ENCODE measurements around the gene USP7. TPM values are rescaled to one million over a fixed set of nuclear protein-coding genes. Genes with fewer than 3 reads are reported as not detected.
A peak's percentile ranks its signal among the peaks of the same experiment; 100 is the strongest.

The USP7 gene
- 100 to 1,000 TPM; 154 to 171 TPM for total RNA-seq

DNA sequence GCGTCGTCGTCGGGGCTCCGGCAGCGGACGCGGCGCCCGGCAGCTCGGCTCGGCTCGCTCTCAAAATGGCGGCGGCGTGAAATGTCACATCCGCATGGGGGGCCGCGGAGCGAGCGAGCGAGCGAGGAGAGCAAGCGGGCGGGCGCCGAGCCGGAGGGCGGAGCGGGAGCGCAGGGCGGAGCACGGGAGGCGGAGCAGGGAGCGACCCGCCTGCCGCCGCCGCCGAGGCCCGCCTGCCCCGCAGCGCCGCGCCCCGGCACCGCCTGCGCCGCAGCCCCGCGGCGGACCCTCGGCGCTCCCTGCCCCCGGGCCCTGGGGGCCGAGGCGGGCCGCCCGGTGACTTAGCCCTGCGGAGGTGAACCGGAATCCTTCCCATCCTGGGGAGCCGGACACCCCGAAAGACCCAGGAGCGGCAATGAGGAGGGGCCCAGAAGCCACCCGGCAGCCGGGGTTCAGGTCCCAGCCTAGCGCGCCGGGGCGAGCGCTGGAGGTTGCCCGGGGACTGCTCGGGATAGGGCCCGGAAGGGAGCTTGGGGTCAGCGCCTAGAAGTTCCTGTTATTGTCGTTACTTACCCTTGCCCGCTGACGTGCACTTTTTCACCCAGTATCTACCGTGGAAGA lies at the start of gene USP7:
Gene USP7, minus strand, starts transcription at position 86 of the 621 bp plus-strand sequence. CDS start 621 bp downstream, outside the sequence.
- Mint-ChIP-seq H3K36me3 (peaks cover 12% of the 10 kb centered on the region in 2 donors), H3K9me3 (no peaks in the 10 kb centered on the region), H3K27ac (peak within 1 kb of the TSS in 1 of 2 donors; percentile 86)
- DNase-seq (ENCODE audit: low spot score in 2 of 2) (peak; percentile 87 to 94), ATAC-seq (peak; percentile 90 to 96)

DNA sequence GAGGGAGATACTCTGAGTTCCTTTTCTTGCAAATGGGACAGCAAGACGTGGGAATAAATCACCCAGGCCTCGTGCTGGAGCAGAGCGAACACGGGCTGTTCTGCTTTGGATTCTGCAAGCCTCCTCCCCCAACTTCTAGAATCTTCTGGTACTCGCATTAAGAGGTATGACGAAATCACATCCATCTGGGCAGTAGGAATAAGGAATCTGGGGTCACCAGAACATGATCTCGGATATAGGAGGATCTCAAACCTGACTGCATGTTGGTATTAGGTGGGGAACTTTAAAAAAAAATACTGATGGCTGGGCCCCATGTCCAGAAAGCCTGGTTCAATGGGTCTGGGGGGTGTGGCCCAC lies 49.8 kb upstream of the USP7 start:
- Mint-ChIP-seq H3K36me3 (peaks cover 9 to 10% of the 10 kb centered on the region in 2 donors), H3K9me3 (peaks cover 6 to 8% of the 10 kb centered on the region in 2 donors), H3K27ac (no peak overlapping the region)
- DNase-seq (ENCODE audit: low spot score in 2 of 2): no peak
- ATAC-seq: no peak

DNA sequence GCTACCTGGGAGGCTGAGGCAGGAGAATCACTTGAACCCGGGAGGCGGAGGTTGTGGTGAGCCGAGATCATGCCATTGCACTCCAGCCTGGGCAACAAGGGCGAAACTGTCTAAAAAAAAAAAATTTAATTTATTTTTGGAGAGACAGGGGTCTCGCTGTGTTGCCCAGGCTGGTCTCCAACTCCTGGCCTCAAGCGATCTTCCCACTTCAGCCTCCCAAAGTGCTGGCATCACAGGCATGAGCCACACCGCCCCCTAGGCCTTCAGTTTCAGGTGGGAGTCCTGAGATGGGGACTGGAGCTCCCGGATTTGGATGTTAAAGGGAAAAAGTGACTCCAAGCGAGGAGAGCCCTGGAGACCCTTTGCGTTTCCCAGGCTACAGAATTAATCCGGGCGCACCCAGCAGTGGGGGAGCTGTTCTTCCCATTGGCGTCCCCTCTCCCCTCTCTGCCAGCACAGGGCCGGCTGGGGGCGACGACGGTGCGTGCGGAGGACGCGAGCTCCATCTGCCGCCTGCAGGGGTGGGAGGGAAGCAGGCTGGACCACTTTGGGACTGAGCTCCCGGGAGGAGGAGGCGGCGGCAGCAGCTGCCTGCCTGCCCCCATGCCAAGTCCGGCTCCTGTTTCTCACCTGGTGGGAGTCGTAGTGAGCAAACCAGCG lies 49.3 kb upstream of the USP7 start:
- peaks cover 9 to 10% of the 10 kb centered on the region in 2 donors for H3K36me3 Mint-ChIP-seq
- no peak overlapping the region for H3K27ac Mint-ChIP-seq
- peaks cover 6 to 8% of the 10 kb centered on the region in 2 donors for H3K9me3 Mint-ChIP-seq
- ATAC-seq: no peak
- DNase-seq (ENCODE audit: low spot score in 2 of 2): no peak

DNA sequence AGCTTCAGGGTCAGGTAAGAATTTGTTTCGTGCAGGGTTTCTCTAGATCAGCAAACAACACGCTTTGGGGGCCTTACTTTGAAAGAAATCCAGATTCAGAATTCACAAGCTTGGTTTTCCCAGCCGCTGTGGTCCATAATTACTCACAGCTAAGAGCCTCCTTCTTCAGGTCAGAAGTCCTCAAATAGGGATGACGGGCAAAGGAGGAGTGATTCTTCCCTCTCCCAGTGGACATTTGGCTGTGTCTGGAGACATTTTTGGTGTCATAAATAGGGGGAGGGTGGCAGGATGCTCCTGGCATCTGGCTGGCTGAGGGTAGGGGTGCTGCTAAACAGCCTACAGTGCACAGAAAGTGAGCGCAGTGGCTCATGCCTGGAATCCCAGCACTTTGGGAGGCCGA lies 48.6 kb upstream of the USP7 start:
- Mint-ChIP-seq H3K36me3 (peaks cover 9 to 10% of the 10 kb centered on the region in 2 donors), H3K9me3 (peaks cover 6 to 8% of the 10 kb centered on the region in 2 donors), H3K27ac (no peak overlapping the region)
- DNase-seq (ENCODE audit: low spot score in 2 of 2) (no peak), ATAC-seq (no peak)

DNA sequence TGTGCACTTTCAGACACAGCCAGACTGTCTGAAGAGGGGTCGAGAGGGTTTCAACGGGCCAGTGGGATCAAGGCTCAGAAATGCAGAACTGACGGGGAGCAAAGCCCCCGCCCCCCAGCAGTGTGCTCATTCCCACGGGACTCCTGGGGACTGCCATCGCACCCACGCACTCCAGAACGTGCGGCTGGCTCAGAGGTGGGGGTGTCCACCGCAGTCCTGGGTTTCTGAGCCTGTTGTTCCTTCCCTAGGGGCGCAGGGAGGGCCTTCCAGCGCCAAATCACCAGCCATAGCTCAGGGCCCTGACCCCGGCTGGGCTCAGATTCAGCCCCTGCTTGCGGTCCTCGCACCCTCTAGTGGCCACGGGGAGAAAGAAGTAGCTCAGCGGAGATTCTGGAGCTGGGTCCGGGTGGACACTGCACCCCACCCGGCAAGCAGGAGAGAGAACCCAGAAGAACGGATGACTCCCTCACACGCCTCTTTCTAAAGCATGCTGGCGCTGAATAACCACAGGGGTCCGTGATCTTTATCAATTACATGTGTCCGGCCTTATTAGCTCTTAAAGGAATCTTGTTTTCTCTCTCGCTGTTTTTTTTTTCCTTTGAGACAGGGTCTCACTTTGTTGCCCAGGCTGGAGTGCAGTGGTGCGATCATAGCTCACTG lies 45.0 kb upstream of the USP7 start:
- H3K9me3 Mint-ChIP-seq: no peaks in the 10 kb centered on the region
- ATAC-seq: peak; percentile 91 to 98

DNA sequence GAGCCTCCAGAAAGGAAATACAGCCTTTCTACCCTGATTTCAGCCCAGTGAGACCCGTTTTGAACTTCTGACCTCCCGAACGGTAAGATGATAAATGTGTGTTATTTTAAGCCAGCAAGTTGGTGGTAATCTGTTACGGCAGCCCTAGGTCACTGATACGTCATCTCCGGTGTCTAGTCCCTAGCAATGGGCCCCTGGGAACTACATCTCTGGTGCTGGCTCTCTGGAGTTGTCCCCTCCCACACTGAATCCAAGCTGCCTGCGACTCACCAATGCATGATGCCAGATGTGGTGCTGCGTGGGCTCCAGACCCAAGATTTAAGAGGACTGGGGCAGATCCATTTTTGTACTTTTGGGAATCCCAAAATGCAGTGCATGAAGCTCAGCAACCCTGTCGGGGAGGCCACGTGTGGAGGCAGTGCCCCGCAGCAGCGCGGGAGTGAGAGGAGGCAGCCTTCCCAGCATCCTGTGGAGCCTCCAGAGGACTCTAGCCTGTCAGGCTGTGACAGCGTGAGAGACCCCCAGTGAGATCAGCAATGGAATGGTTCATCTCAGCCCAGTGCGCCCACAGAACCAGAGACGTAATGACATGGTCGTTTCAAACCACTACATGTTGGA lies 43.6 kb upstream of the USP7 start:
- no peak for DNase-seq (ENCODE audit: low spot score in 2 of 2)
- H3K27ac Mint-ChIP-seq: no peak overlapping the region
- no peaks in the 10 kb centered on the region for H3K9me3 Mint-ChIP-seq
- H3K36me3 Mint-ChIP-seq: no peaks in the 10 kb centered on the region
- ATAC-seq: no peak

More for the DNA sequence above, 45.0 kb upstream of the USP7 start:
- peak; percentile 67 to 74 for DNase-seq (ENCODE audit: low spot score in 2 of 2)
- Mint-ChIP-seq H3K36me3 (no peaks in the 10 kb centered on the region), H3K27ac (no peak overlapping the region)

DNA sequence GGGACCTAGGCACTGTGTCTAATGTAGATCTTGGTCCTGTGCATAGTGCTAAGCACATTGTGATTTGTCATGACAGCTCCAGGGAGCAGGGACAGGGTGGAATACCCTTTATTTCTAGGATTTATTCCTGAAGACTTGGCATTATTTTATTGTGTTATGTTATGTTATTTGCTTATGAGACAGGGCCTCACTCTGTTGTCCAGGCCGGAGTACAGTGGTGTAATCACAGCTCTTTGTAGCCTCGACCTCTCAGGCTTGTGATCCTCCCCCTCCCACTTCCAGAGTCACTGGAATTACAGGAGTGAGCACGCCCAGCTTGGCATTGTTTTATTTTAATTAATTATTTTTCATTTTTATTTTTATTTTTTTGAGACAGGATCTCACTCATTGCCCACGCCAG lies 40.5 kb upstream of the USP7 start:
- no peak for DNase-seq (ENCODE audit: low spot score in 2 of 2)
- no peak overlapping the region for H3K27ac Mint-ChIP-seq
- ATAC-seq: no peak
- no peaks in the 10 kb centered on the region for H3K36me3 Mint-ChIP-seq
- no peaks in the 10 kb centered on the region for H3K9me3 Mint-ChIP-seq

DNA sequence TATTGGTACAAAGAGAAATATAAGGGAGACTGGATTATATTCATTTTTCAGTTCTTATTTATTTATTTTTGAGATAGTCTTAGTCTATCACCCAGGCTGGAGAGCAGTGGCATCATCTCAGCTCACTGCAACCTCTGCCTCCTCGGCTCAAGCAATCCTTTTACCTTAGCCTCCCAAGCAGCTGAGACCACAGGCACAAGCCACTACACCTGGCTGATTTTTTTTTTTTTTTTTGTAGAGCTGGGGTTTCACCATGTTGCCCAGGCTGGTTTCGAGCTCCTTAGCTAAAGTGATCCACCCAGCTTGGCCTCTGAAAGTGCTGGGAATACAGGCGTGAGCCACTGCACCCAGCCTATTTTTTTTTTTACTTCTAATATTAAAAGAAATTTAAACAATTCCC lies 40.1 kb upstream of the USP7 start:
- Mint-ChIP-seq H3K9me3 (no peaks in the 10 kb centered on the region), H3K36me3 (no peaks in the 10 kb centered on the region), H3K27ac (no peak overlapping the region)
- DNase-seq (ENCODE audit: low spot score in 2 of 2) (no peak), ATAC-seq (no peak)

DNA sequence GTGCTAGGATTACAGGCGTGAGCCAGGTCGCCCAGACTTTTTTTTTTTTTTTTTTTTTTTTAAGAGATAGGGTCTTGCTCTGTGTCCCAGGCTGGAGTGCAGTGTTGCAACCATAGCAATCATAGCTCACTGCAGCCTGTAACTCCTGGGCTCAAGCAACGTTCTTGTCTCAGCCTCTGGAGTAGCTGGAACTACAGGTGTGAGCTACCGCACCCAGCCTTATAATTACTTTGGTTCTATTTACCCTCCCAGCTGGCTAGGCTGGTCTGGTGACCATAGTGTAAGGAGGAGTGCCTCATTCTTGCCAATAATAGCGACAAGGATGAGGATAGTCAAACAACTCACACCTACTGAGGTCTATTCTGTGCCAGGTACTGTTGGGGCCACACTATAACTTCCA lies 39.6 kb upstream of the USP7 start:
- no peaks in the 10 kb centered on the region for H3K9me3 Mint-ChIP-seq
- DNase-seq (ENCODE audit: low spot score in 2 of 2): no peak
- no peaks in the 10 kb centered on the region for H3K36me3 Mint-ChIP-seq
- no peak for ATAC-seq
- no peak overlapping the region for H3K27ac Mint-ChIP-seq

DNA sequence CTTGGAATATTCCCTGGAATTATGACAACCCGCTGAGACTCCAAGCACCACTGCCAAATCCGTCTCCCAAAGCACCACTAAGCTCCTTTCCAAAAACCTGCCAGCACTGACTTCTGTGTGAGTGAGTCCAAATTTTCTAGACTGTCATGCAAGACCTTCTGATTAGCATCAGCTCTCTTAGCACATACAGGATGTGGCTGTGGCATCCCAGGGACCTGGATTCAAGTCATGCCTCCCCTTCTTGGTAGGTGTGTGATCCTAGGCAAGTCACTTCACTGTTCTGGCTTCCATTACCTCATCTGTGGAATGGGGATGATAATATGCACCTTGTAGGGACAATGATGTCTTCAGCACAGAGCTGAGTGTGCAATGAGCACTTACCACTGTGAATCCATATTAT lies 38.3 kb upstream of the USP7 start:
- H3K9me3 Mint-ChIP-seq: no peaks in the 10 kb centered on the region
- no peak overlapping the region for H3K27ac Mint-ChIP-seq
- DNase-seq (ENCODE audit: low spot score in 2 of 2) (no peak), ATAC-seq (peak in 1 of 2 donors; percentile 37)
- no peaks in the 10 kb centered on the region for H3K36me3 Mint-ChIP-seq

DNA sequence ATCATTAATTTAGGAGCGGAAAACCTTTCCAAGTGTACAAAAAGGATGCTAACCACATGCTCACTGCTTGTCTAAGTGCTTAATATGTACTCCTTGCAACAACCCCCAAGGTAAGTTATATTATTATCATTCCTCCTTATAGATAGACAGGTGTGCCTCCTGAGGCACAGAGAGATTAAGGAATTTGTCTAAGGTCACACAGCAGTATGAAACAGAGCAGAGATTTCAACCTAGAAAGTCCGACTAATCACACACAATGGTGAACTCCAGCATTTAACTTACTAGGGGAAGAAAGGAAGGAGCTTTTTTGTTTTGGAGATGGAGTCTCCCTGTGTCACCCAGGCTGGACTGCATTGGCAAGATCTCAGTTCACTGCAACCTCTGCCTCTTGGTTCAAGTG lies 37.0 kb upstream of the USP7 start:
- ATAC-seq: no peak
- Mint-ChIP-seq H3K9me3 (no peaks in the 10 kb centered on the region), H3K27ac (no peak overlapping the region), H3K36me3 (no peaks in the 10 kb centered on the region)
- DNase-seq (ENCODE audit: low spot score in 2 of 2): no peak

DNA sequence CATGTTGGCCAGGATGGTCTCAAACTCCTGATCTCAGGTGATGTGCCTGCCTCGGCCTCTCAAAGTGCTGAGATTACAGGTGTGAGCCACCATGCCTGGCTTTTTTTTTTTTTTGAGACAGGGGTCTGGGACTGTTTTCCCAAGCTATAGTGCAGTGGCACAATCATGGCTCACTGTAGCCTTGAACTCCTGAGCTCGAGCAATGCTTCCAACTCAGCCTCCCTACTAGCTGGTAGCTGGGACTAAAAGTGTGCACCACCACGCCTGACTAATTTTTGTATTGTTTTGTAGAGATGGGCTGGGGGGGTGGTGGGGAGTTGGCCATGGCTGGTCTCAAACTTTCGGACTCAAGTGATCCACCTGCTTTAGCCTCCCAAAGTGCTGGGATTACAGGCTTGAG lies 36.1 kb upstream of the USP7 start:
- no peak for ATAC-seq
- Mint-ChIP-seq H3K27ac (no peak overlapping the region), H3K9me3 (no peaks in the 10 kb centered on the region), H3K36me3 (no peaks in the 10 kb centered on the region)
- no peak for DNase-seq (ENCODE audit: low spot score in 2 of 2)

DNA sequence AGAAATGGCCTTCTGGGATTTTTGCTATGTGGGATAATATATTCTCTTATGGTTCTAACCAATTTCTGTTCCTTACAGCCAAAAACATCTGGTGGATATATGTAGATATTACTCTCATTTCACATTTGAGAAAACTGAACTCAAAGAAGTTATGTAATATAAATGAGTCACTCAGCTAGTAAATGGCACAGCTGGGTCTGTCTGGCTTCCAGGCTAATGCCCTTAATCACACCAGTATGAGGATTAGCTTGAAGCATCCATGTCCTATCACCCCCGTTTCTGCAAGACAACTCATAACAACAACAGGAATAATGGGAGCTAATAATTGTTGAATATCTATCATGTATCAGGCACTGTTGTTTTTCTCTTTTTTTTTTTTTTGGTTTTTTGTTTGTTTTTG lies 34.4 kb upstream of the USP7 start:
- no peaks in the 10 kb centered on the region for H3K9me3 Mint-ChIP-seq
- H3K27ac Mint-ChIP-seq: no peak overlapping the region
- no peak for DNase-seq (ENCODE audit: low spot score in 2 of 2)
- ATAC-seq: no peak
- no peaks in the 10 kb centered on the region for H3K36me3 Mint-ChIP-seq

DNA sequence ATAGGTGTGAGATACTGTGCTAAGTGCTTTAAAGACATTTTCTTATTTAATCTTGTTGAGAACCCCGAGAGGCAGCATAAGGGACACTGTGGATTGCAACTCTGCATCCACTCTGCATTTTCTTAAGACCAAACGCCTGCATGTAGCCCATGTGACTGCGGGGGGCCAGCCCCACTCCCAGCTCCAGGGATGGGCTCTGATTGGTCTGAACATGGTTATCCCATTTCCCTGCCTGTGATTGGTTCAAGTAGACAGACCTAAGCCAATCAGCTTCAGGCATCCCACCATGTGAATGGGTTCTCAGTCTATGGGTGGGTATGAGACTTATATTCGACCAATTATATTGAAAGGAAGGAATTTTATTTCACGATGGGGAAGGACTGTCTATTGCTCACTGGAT lies 33.2 kb upstream of the USP7 start:
- DNase-seq (ENCODE audit: low spot score in 2 of 2) (no peak), ATAC-seq (no peak)
- Mint-ChIP-seq H3K27ac (no peak overlapping the region), H3K9me3 (no peaks in the 10 kb centered on the region), H3K36me3 (no peaks in the 10 kb centered on the region)

DNA sequence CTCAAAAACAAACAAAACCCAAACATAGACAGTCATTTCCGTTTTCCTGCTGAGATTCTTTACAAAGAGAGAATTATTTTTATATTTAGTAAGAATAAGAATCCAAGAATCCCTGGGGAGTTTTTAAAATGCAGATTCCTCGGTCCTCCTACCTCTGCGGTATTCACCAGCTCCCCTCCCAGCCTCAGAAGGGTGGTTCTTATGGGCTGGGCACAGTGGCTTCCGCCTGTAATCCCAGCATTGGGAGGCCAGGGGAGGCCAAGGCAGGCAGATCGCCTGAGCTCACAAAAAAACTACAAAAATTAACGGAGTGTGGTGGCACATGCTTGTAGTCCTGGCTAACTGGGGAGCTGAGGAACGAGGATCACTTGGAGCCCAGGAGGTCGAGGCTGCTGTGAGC lies 26.7 kb upstream of the USP7 start:
- no peak overlapping the region for H3K27ac Mint-ChIP-seq
- no peaks in the 10 kb centered on the region for H3K9me3 Mint-ChIP-seq
- no peak for ATAC-seq
- no peaks in the 10 kb centered on the region for H3K36me3 Mint-ChIP-seq
- no peak for DNase-seq (ENCODE audit: low spot score in 2 of 2)

DNA sequence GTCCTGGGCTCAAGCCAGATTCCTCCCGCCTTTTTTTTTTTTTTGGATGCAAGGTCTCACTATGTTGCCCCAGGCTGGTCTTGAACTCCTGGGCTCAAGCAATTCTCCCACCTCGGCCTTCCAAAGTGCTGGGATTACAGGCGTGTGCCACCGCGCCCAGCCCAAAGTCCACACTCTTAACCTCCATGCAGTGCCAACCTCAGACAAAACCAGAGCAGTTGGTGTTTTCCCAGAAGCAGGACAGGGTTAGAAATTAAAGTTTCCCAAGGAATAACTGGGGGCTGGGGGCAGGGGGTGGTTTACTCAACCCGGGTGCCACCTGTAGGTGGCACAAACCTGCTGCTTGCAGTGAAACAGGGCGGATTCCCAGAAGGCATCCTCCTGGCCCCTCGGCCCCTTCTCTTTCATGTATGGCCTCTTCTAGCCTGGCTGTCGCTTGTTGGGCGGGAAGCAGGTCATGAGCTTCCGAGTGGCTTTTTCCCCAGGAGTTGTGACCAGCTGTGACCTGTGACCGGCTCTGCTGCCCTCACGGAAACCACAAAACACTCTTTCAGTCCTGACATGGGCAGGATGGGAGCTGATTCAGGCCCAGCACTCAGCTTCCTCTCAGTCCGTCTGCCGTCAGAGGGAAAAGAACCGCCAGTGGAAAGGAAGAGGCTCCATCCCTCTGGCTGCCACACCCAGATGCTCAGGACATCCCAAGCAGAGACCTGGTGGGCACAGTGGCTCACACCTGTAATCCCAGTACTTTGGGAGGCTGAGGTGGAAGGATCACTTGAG lies 25.6 kb upstream of the USP7 start:
- ATAC-seq (no peak), DNase-seq (ENCODE audit: low spot score in 2 of 2) (no peak)
- Mint-ChIP-seq H3K36me3 (no peaks in the 10 kb centered on the region), H3K27ac (no peak overlapping the region), H3K9me3 (no peaks in the 10 kb centered on the region)

DNA sequence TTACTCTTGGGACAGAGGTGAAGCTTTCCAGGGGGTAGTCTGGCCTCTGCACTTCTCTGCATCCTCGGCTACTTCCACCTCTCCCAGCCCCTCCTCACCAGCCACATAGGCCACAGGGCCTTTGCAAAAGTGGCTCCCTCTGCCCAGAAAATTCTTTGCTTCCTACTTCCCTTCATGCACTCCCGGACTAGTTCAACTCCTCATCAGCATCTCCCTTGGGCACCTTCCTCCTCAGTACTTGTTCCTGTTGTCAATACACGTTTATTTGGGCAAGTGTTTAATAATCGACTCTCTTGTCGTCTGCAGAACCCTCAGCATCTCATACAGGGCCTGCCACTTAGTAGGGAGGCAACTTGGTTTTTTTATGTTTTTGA lies 23.1 kb upstream of the USP7 start:
- DNase-seq (ENCODE audit: low spot score in 2 of 2) (no peak), ATAC-seq (no peak)
- H3K36me3 Mint-ChIP-seq: no peaks in the 10 kb centered on the region
- H3K9me3 Mint-ChIP-seq: no peaks in the 10 kb centered on the region
- no peak overlapping the region for H3K27ac Mint-ChIP-seq

Data from activated naive CD4-positive, alpha-beta T cell treated with anti-CD3 and anti-CD28 coated beads, Interleukin-2, amount 50 U/mL, for 72 hours (primary cell).